Endothelial cell of umbilical vein (primary cell): ENCODE data around the gene SLFNL1.

Experiments
- EZH2 ChIP-seq: IDR thresholded peaks from 2 replicates; pipeline ENCODE4 v1.6.1; 2012; ENCODE audit warnings: borderline replicate concordance, low read depth, mild to moderate bottlenecking, moderate library complexity, low read length, inconsistent platforms; ENCODE audit not compliant: severe bottlenecking
- FOS ChIP-seq: IDR thresholded peaks from 2 replicates; pipeline ENCODE4 v1.6.1; 2011; ENCODE audit warnings: mild to moderate bottlenecking, low read length, moderate library complexity, borderline replicate concordance; ENCODE audit not compliant: insufficient read depth
- GATA2 ChIP-seq: IDR thresholded peaks from 2 replicates; pipeline ENCODE4 v1.7.0; 2011; ENCODE audit warnings: low read depth, mild to moderate bottlenecking, moderate library complexity, mixed read lengths, low read length; ENCODE audit not compliant: insufficient read length, insufficient read depth
- MAX ChIP-seq: IDR thresholded peaks from 2 replicates; pipeline ENCODE4 v1.6.1; 2011; ENCODE audit not compliant: insufficient read depth, insufficient read length
- POLR2A ChIP-seq: IDR thresholded peaks from 2 replicates; pipeline ENCODE4 v1.6.1; 2012; ENCODE audit warnings: low read depth, mild to moderate bottlenecking, control low read depth, low read length
- POLR2AphosphoS5 ChIP-seq: IDR thresholded peaks from 2 replicates; pipeline ENCODE4 v1.6.1; 2012; ENCODE audit warnings: low read depth, mild to moderate bottlenecking, control low read depth, low read length, moderate library complexity; ENCODE audit not compliant: insufficient read depth
- TF ChIP-seq, protein P1 (sequence below), 2 donors: IDR thresholded peaks; 1 replicate in 1 of 2; 2 replicates in 1 of 2; pipeline ENCODE4 v1.5.1; 2011; ENCODE audit warnings: low read length in 2 of 2, mild to moderate bottlenecking in 2 of 2, moderate library complexity in 2 of 2, control low read depth in 1 of 2, inconsistent platforms in 1 of 2, low read depth in 1 of 2; ENCODE audit not compliant: insufficient read depth in 1 of 2; ENCODE audit errors: extremely low read depth in 1 of 2

GRCh38 chr1:41023279-41023990 lies 1.9 kb upstream of the SLFNL1 start:
- TF ChIP-seq, protein P1, sequence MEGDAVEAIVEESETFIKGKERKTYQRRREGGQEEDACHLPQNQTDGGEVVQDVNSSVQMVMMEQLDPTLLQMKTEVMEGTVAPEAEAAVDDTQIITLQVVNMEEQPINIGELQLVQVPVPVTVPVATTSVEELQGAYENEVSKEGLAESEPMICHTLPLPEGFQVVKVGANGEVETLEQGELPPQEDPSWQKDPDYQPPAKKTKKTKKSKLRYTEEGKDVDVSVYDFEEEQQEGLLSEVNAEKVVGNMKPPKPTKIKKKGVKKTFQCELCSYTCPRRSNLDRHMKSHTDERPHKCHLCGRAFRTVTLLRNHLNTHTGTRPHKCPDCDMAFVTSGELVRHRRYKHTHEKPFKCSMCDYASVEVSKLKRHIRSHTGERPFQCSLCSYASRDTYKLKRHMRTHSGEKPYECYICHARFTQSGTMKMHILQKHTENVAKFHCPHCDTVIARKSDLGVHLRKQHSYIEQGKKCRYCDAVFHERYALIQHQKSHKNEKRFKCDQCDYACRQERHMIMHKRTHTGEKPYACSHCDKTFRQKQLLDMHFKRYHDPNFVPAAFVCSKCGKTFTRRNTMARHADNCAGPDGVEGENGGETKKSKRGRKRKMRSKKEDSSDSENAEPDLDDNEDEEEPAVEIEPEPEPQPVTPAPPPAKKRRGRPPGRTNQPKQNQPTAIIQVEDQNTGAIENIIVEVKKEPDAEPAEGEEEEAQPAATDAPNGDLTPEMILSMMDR (IDR thresholded peaks at IDR 0.05; ENCODE audit: extremely low read depth in 1 of 2, insufficient read depth in 1 of 2, low read depth in 1 of 2, low read length in 2 of 2) = peak; percentile 31 to 59
- TF ChIP-seq EZH2 (no peak), POLR2A (no peak), MAX (no peak), POLR2AphosphoS5 (peak; percentile 17), FOS (no peak), GATA2 (no peak)
